IPS-15b (cell line): Measurements from ENCODE around the gene SAP25.
"Not testable (repeated sequence)": the region's sequence is repeated elsewhere in the genome, so short reads cannot be mapped to it uniquely, and the experiment has no call there.

ENCODE experiments used
- H3K27me3 ChIP-seq: one replicate; pipeline ENCODE4 v1.6.1; 2013; ENCODE audit warnings: low read length; ENCODE audit not compliant: control insufficient read depth, insufficient read depth
- H3K36me3 ChIP-seq: one replicate; pipeline ENCODE4 v1.6.1; 2013; ENCODE audit warnings: low read length; ENCODE audit not compliant: control insufficient read depth, insufficient read depth
- H3K4me1 ChIP-seq: one replicate; pipeline ENCODE4 v1.6.1; 2013; ENCODE audit warnings: mild to moderate bottlenecking, low read length; ENCODE audit not compliant: control insufficient read depth, insufficient read depth
- H3K4me3 ChIP-seq: one replicate; pipeline ENCODE4 v1.5.1; 2013; ENCODE audit warnings: low read depth, low read length
- H3K9ac ChIP-seq: one replicate; pipeline ENCODE4 v1.6.1; 2013; ENCODE audit warnings: low read depth, mild to moderate bottlenecking, low read length
- H3K9me3 ChIP-seq: one replicate; pipeline ENCODE4 v1.6.1; 2013; ENCODE audit warnings: mild to moderate bottlenecking, low read length; ENCODE audit not compliant: control insufficient read depth, insufficient read depth

Gene SAP25

DNA sequence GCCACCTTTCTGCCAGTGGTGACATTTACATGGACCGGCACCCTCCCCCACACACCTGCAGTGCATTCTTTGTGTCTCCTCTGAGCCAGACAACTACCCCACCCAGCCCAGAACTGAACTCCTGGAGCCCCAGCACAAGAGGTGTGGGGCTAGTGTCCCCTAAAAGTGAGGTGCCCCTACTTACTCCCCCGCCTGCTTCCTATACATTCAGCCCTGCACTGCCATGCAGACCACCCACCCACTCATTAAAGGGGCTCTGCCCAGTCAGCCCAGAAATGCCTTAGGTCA, 1.9 kb downstream of the SAP25 start:
- no peaks in the 10 kb centered on the region for H3K9me3 ChIP-seq
- peaks cover 21% of the 10 kb centered on the region for H3K36me3 ChIP-seq
- H3K4me1 ChIP-seq: peaks cover 18% of the 10 kb centered on the region
- no peaks in the 10 kb centered on the region for H3K27me3 ChIP-seq
- peak overlapping the region; percentile 43 for H3K4me3 ChIP-seq
- no peak overlapping the region for H3K9ac ChIP-seq

DNA sequence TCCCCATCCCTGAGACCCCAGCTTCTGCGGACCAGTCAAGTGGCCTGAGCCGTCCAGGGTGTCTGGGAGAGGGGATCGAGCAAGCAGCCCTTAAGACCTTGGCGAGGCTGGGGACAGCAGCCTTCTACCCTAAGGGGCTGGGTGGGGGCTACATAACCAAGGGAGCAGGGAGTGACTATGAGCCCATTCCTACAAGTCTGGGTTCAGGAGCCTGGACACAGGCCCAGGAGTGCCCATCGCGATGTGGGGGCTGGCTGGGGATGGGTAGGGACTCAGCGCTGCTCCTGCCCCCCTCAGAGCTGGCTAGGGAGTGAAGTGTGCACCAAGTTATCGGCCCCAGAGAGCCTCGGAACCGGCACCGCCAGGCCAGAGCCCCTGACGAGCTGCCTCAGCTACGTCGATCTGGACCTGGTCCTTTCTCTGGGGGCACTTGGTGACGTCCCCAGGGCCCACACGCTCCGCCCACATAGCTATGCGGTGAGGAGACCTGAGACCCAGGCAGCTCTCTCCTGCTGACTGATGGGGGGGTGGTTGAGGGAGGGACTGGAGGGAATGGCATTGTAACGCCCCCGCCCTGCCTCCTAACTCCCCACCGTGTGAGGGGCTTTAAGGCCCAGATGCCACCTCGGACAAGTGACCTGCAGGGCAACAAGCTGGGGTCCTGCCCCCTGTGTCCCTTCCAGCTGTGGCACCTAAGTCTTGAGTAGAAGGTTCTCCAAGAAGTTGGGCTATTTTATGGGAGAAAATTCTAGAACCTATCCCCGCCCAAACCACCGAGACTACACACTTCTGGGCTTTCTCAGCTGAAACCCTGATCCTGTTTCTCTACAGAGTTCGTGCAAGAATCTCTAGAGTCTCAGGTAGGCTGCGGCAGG, 2.5 kb downstream of the SAP25 start:
- H3K36me3 ChIP-seq: peaks cover 18% of the 10 kb centered on the region
- peak overlapping the region; percentile 43 for H3K4me3 ChIP-seq
- H3K9ac ChIP-seq: no peak overlapping the region

DNA sequence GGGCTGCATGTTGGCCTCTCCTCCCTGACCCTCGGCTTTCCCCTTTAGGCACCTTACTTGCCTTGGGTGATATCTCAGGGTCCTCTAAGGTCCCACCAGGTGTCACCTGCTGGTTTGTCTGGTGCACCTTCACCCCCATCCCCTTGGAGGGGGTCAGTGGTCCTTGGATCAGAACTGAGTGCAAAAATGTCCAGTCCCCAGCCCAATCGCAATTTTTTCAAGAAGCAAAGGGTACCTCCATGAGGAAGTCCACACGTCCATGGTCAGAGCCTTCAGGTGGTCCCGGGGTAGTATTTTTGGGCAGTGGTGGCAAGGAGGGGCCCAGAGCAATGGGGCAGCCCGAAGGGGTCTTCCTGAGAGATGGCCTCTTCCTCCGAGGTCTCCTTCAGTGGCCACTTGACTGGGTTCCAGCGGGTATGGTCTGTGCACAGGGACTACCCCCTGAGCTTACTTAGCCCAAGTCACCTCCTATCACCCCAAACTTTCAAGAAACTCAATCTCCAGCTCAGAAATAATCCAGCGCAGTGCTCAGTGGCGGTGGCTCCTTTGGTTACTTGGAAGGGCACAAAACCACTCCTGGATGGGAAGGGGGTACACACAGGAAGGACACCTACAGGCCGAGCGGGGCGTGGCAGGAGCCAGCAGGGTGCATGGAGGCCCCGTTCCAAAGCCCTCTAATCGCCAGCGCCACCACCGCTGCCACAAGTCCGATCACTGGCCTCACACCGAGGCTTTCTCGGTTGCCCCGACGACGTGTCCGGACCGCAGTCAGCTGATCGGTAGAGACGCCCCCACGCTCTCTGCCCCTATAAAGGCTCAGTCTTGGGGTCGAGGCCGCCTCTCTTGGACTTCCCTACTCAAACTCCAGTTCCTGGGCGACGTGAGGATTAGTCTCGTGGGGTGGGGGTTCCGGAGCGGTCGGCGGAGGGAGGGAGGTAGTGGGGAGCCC, 4.5 kb downstream of the SAP25 start:
- Histone ChIP-seq H3K4me1 (peaks cover 20% of the 10 kb centered on the region), H3K9me3 (no peaks in the 10 kb centered on the region), H3K36me3 (peaks cover 8% of the 10 kb centered on the region), H3K9ac (peak overlapping the region; percentile 65), H3K27me3 (no peaks in the 10 kb centered on the region), H3K4me3 (peak overlapping the region; percentile 63)

More for the DNA sequence above, 2.5 kb downstream of the SAP25 start:
- peaks cover 18% of the 10 kb centered on the region for H3K4me1 ChIP-seq
- H3K27me3 ChIP-seq: no peaks in the 10 kb centered on the region
- no peaks in the 10 kb centered on the region for H3K9me3 ChIP-seq

DNA sequence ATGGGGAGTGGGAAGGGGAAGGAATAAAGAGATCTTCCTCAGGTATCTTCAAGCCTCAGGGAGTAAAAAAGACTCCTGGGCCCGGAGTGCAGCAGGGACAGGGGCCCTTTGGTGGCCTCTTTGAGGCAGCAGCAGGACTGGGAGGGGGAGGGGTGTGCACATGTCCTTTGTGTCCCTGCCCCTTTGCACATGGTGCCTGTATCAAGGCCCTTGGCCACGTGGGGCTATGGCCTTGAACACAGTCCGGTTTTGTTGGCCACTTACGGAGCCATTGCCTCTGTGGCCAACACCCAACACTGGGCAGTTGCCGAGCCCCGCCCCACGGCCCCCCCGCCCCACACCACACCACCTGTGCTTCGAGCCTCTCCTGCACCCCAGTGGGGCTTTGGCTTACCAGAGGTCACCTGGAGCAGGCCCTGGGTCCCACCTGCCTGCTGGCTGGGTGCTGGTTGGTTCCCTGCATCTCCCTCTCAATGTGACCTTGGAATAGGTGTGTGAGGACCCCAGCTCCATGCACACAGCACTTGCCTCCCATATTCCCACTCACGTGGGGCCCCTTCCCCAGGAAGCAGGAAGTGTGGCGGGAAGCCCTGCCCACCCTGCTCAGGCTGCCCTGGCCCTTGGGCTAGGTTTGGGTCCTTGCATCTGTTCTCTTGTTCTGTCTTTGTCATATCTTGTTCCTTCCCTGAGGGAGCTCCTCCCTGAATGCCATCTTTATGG, 5.4 kb downstream of the SAP25 start:
- H3K9ac ChIP-seq: no peak overlapping the region
- no peak overlapping the region for H3K4me3 ChIP-seq
- no peaks in the 10 kb centered on the region for H3K27me3 ChIP-seq
- peaks cover 10% of the 10 kb centered on the region for H3K36me3 ChIP-seq
- H3K9me3 ChIP-seq: no peaks in the 10 kb centered on the region
- peaks cover 22% of the 10 kb centered on the region for H3K4me1 ChIP-seq

DNA sequence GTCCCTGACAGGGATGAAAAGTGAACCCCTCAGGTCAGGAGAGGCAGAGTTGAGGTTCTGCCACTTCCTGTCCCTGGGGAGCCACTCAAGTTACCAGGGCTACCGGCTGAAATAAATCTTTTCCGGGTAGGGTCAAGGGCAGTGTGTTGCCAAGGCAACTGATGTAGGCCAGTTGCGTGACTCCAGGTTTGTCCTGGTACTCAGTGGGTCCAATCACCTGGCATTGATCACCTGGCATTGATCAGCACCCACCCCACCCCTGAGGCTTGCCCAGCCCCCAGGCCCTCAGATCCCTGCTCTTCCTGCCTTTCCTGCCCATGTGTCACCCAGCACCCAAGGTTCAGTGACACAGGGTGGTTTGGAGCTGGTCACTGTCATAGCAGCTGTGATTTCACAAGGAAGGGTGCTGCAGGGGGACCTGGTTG, 5.9 kb downstream of the SAP25 start:
- no peaks in the 10 kb centered on the region for H3K27me3 ChIP-seq
- peaks cover 22% of the 10 kb centered on the region for H3K4me1 ChIP-seq
- no peaks in the 10 kb centered on the region for H3K9me3 ChIP-seq
- no peak overlapping the region for H3K4me3 ChIP-seq
- peaks cover 12% of the 10 kb centered on the region for H3K36me3 ChIP-seq
- no peak overlapping the region for H3K9ac ChIP-seq

DNA sequence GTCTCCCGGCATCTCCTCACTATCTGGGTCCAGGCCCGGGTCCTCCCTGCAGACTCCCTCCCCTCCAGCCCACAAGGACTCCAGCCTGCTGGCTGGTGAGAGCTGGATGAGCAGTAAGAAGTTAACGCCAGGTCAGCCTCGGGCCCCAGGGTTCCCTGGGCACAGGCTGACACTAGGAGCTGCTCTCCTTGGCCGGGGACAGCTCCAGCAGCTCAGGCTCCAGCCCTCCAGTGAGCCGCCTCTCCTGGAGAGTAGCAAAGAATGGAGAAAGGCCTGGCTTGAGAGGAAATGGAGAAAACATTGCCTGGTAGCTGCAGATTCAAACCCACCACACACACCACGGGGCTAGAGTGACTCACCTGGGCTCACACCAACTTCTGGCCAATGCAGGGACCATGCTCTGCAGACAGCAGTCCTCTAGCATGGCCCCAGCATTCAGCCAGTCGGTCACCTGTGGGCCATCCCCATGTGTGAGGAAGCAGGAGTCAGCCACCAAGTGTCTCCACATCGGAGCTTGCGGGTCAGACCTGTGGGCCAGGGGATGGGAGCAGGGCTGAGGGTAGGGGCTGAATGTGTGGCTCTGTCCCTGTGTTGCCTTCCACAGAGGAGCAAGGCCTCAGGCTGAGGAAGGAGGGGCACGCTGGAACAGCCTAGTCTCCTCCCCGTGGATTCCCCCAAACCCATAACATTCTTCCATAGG, 6.5 kb downstream of the SAP25 start:
- Histone ChIP-seq H3K36me3 (peaks cover 16% of the 10 kb centered on the region), H3K4me3 (no peak overlapping the region), H3K27me3 (no peaks in the 10 kb centered on the region), H3K9ac (no peak overlapping the region), H3K9me3 (no peaks in the 10 kb centered on the region), H3K4me1 (peaks cover 21% of the 10 kb centered on the region)

DNA sequence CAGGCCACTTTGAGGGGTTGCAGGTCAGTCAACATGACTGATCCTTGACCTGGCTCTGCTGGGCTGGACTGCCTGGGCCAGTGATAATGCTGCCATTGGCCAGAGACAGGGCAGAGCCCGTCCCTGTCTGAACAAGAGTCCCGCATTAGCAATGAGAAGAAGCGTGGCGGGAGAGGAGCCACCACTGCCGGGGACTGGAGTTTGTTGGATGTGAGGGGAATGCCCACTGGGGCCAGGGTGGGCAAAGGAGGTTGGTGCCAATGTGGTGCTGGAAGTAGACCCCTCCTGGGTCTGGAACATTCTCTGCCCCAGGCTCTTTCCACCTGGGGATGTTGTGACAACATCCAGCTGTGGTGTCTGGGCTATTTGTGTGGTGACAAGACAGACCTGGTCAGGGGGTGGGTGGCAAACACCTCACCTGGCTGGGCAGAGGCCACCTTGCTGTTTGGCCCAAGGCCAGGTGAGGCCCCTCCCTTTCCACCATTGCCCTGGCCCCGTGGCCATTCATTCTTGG, 7.6 kb downstream of the SAP25 start:
- Histone ChIP-seq H3K27me3 (no peaks in the 10 kb centered on the region), H3K9ac (no peak overlapping the region), H3K4me1 (peaks cover 12% of the 10 kb centered on the region), H3K36me3 (peaks cover 16% of the 10 kb centered on the region), H3K4me3 (no peak overlapping the region), H3K9me3 (no peaks in the 10 kb centered on the region)

DNA sequence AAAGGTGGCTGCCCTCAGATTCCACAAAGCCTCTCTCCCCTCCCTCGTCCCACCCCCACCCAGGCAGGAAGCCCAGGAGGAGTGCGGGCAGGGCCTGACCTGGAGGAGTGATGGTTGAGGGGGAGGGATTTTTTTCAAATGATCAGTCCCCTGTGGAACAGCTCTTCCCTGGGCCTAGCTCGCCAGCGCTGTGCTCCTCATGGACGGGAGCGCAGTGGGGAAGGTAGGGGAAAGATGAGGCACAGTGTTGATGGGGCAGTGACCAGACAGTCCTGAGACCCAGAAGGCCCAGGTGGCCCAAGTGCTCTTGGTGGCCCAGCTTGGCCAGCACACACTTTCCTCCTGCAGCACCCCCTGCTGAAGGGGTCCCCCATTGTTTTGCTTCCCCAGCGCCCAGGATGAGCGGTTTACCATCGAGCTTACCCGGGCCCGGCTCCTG, 8.5 kb downstream of the SAP25 start:
- peaks cover 8% of the 10 kb centered on the region for H3K4me1 ChIP-seq
- H3K27me3 ChIP-seq: no peaks in the 10 kb centered on the region
- H3K9ac ChIP-seq: no peak overlapping the region
- no peak overlapping the region for H3K4me3 ChIP-seq
- H3K9me3 ChIP-seq: no peaks in the 10 kb centered on the region
- H3K36me3 ChIP-seq: peaks cover 16% of the 10 kb centered on the region

DNA sequence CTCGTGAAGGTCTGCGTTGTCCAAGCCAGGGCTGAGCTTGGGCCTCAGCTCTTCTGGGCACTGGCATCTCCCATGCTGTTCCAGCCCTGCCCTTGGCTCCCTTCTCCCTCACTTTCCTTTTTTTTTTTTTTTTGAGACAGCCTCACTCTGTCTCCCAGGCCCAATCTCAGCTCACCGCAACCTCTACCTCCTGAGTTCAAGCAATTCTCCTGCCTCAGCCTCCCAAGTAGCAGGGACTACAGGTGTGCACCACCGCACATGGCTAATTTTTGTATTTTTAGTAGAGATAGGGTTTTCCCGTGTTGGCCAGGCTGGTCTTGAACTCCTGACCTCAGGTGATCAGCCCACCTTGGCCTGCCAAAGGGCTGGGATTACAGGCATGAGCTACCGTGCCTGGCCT, 9.3 kb downstream of the SAP25 start:
- peaks cover 16% of the 10 kb centered on the region for H3K36me3 ChIP-seq
- H3K9me3 ChIP-seq, H3K4me1 ChIP-seq, H3K4me3 ChIP-seq, H3K27me3 ChIP-seq, H3K9ac ChIP-seq: not testable (repeated sequence)

DNA sequence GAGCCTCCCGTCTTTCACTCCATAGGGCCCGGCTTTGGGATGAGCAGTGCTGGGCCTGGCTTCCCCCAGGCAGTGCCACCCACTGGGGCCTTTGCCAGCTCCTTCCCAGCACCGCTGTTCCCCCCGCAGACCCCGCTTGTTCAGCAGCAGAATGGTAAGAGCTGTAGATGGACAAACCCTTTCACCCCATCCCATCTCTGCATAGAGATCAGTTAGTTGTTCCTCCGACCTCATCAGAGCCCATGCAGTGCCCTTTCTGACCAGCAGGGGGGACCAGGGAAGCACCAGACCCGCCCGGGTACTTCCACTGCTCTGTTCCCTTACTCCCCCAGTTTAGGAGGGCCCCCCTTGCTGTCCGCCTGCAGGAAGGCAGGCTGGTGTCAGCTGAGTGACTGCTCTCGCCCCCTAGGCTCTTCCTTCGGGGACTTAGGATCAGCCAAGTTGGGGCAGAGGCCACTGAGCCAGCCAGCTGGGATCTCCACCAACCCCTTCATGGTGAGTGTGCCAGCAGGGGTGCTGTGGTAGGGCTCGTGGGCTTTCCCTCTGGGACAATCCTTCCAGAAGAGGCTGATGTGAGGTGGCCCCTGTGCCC, 9.8 kb downstream of the SAP25 start:
- no peaks in the 10 kb centered on the region for H3K27me3 ChIP-seq
- no peaks in the 10 kb centered on the region for H3K9me3 ChIP-seq
- H3K4me3 ChIP-seq: no peak overlapping the region
- H3K9ac ChIP-seq: no peak overlapping the region
- peaks cover 16% of the 10 kb centered on the region for H3K36me3 ChIP-seq
- peaks cover 5% of the 10 kb centered on the region for H3K4me1 ChIP-seq
